GM12801 (cell line): ENCODE data around the gene EGLN2.

Experiments used
- TF ChIP-seq, protein P1 (sequence below): IDR thresholded peaks from one replicate; pipeline ENCODE4 v1.5.1; 2011; ENCODE audit warnings: control low read depth; ENCODE audit not compliant: insufficient read length; ENCODE audit errors: extremely low read depth

EGLN2 gene

DNA sequence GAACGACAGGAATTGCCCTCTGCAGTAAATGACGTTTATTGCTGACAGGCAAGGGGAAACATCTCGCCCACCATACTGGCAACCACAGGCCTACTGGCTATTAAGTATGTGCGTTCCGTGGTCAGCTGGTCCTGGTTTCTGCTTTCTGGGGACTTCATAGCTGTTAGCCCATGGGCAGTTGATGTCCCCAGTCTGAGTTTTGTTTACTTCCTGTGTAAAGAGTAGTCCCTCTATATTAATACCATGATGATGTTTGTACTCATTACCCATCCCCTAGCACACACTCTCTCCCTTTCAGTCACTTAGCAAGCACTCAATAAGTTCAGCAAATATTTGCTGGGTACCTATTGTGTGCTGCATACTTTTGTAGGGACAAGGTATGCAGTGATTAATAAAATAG lies 30.1 kb upstream of the EGLN2 start:
- TF ChIP-seq, protein P1, sequence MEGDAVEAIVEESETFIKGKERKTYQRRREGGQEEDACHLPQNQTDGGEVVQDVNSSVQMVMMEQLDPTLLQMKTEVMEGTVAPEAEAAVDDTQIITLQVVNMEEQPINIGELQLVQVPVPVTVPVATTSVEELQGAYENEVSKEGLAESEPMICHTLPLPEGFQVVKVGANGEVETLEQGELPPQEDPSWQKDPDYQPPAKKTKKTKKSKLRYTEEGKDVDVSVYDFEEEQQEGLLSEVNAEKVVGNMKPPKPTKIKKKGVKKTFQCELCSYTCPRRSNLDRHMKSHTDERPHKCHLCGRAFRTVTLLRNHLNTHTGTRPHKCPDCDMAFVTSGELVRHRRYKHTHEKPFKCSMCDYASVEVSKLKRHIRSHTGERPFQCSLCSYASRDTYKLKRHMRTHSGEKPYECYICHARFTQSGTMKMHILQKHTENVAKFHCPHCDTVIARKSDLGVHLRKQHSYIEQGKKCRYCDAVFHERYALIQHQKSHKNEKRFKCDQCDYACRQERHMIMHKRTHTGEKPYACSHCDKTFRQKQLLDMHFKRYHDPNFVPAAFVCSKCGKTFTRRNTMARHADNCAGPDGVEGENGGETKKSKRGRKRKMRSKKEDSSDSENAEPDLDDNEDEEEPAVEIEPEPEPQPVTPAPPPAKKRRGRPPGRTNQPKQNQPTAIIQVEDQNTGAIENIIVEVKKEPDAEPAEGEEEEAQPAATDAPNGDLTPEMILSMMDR, result no peak

DNA sequence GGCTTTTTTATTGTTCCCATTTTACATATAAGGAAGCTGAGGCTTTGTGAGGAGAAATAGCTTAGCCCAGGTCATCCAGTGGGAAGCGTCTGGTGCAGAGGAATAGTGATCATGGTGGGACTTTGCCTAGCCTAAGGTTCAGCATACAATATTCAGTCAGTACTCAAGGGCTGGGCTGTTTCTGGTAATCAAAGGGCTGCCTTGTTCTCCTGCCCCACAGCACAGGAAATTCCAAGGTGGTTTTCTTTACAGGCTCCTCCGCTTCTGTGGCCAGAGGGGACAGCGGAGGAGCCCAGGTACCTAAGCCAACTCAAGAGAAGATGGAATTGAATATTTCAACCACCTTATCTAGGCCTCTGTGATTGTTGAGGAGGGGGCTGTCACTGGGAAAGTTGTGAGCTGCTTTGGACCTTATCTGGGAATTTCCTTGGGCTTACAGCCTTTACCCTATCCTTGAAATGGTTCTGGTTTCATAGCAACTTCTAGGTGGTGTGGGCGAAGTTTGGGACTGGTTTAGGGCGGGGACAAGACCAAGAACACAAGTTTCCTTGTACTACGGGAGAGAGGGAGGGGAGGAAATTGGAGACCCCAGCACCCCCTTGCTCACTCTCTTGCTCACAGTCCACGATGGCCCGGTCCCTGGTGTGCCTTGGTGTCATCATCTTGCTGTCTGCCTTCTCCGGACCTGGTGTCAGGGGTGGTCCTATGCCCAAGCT lies 23.9 kb upstream of the EGLN2 start, which contains the start of gene MIA:
Gene MIA, plus strand, starts transcription at position 606 of the 716 bp plus-strand sequence. Its CDS starts 22 bp downstream, at position 628.
- TF ChIP-seq, protein P1, result no peak

DNA sequence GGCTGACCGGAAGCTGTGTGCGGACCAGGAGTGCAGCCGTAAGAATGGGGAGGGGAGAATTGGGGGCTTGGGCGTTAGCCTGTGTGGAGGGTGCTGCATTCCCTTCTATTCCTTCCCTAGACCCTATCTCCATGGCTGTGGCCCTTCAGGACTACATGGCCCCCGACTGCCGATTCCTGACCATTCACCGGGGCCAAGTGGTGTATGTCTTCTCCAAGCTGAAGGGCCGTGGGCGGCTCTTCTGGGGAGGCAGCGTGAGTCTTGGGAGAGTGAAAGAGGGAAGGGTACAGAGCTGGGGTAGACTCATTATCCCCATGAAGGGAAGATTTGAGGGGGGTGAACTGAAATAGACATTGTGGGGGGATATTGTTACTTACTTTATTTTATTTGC lies 23.4 kb upstream of the EGLN2 start:
- TF ChIP-seq, protein P1, result no peak

DNA sequence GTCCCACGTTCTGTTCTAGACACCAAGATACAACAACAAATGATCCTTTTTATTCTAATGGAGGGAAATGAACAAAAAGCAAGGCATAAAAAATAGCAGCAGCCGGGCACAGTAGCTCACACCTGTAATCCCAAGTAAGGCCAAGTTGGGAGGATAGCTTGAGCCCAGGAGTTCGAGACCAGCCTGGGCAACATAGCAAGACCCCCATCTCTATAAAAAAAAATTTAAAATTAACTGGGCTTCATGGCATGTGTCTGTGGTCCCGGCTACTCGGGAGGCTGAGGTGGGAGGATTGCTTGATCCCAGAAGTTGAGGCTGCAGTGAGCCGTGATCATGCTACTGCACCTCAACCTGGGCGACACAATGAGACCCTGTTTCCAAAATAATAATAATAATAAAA lies 22.6 kb upstream of the EGLN2 start:
- TF ChIP-seq, protein P1, result no peak

DNA sequence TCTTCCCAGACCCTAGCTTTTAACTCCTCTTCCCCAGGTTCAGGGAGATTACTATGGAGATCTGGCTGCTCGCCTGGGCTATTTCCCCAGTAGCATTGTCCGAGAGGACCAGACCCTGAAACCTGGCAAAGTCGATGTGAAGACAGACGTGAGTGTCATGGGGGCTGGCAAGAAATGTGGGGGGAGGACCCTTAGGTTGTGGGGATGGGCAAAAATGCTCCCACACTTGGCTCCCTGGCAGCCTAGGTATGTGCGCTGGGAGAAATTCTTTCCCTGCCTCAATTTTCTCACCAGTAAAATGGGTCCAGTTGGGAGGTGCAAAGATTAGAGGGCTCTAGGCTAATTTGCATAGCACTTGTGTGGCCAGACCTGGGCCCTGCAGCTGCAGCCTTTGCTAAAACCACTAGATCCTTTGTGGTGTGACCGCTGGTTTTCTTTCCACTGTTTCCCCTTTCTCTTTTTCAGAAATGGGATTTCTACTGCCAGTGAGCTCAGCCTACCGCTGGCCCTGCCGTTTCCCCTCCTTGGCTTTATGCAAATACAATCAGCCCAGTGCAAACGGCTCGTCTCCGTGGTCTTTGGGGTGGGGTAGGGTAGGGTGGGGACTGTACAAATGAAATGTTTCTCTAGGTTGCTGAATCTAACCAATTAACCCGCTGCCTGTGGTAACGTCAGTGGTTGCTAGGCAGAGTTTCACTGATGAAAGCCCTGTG lies 21.9 kb upstream of the EGLN2 start:
- TF ChIP-seq, protein P1, result no peak

DNA sequence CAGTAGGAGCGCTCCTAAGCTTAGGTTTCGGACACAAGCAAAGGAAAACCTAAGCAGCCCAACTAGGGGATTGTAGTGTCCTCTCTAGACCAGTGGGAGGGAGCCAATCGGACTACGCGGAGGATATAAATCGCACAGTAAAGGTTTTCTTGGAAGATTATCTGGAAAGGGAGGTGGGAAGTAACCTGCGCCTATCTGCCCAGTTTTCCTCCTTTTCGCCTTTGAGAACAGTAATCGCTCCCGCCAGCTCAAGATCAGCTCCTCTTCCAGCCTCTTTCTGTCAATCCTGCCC lies 21.4 kb upstream of the EGLN2 start:
- TF ChIP-seq, protein P1, result no peak

DNA sequence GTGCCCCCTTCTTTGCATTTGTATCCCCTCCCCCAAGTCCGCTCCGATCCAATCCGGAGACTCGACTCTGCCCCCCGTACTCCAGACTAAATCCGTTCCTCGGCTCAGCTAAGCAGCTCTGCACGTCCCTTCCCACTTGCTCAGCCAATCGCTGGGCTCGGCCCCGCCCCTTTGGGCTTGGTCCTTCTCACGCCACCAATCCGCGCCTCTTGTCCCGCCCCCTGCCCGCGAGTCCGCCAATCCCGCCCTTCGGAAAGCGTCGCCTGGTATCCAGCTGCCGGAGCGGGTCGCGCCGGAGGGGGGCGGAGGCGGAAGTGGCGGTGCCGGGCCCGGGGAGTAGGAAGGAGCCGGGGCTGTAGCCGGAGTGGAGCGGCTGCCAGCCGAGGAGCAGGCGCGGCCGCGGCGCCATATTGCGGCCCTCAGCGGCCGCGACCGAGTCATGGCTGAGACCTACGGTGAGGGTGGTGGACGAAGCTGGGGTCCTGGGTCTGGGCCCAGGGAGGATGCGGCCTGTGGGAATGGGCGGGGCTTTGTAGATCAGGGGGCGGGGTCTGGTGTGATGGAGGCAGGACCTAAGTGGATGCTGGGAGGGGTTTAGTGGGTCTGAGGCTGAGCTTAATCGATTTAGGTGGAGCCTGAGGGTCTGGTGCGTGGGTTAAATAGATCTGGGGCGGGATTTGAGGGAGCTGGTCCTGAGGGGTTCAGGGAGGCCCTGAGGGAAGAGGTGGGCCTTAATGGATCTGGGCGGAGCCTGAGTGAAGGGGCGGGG lies 20.9 kb upstream of the EGLN2 start, which contains the start of gene RAB4B:
Gene RAB4B, plus strand, starts transcription at position 311 of the 769 bp plus-strand sequence. Its CDS starts 129 bp downstream, at position 440.
- TF ChIP-seq, protein P1, result no peak
